ENCODE measurements around the gene ZER1.

ZER1 gene

GRCh38 chr9:128714586-128715435 lies 56.9 kb downstream of the ZER1 start:
- no peak for TF ChIP-seq JUND (IDR thresholded peaks at IDR 0.05; ENCODE audit: low read depth)
- in situ Hi-C loops (cut with HindIII; ENCODE audit: low pct_unique_long_range_greater_than_20kb, low sequenced_read_pairs): no loop called here

GRCh38 chr9:128713941-128714573 lies 57.7 kb downstream of the ZER1 start:
- DNase-seq (ENCODE audit: low read depth in 1 of 2, low spot score in 1 of 2): no peak
- in situ Hi-C loops (cut with HindIII; ENCODE audit: low pct_unique_long_range_greater_than_20kb, low sequenced_read_pairs): no loop called here
- no peak for TF ChIP-seq JUND (IDR thresholded peaks at IDR 0.05; ENCODE audit: low read depth)

More at GRCh38 chr9:128714586-128715435, 56.9 kb downstream of the ZER1 start:
- no peak for DNase-seq (ENCODE audit: low read depth in 1 of 2, low spot score in 1 of 2)

- no peak for TF ChIP-seq JUND (IDR thresholded peaks at IDR 0.05; ENCODE audit: low read depth)
- DNase-seq (ENCODE audit: low read depth in 1 of 2, low spot score in 1 of 2): no peak
- in situ Hi-C loops (cut with HindIII; ENCODE audit: low pct_unique_long_range_greater_than_20kb, low sequenced_read_pairs): no loop called here
Observed at GRCh38 chr9:128713411-128713780, 58.3 kb downstream of the ZER1 start.

- no peak for DNase-seq (ENCODE audit: low read depth in 1 of 2, low spot score in 1 of 2)
Observed at GRCh38 chr9:128712451-128713410, 59.0 kb downstream of the ZER1 start.

GRCh38 chr9:128707446-128707845 lies 64.3 kb downstream of the ZER1 start:
- in situ Hi-C loops (cut with HindIII; ENCODE audit: low pct_unique_long_range_greater_than_20kb, low sequenced_read_pairs): no loop called here

More at GRCh38 chr9:128712451-128713410, 59.0 kb downstream of the ZER1 start:
- no peak for TF ChIP-seq JUND (IDR thresholded peaks at IDR 0.05; ENCODE audit: low read depth)
- in situ Hi-C loops (cut with HindIII; ENCODE audit: low pct_unique_long_range_greater_than_20kb, low sequenced_read_pairs): no loop called here

GRCh38 chr9:128706671-128707381 lies 64.9 kb downstream of the ZER1 start:
- no peak for DNase-seq (ENCODE audit: low read depth in 1 of 2, low spot score in 1 of 2)
- TF ChIP-seq JUND (IDR thresholded peaks at IDR 0.05; ENCODE audit: low read depth): no peak
- in situ Hi-C loops (cut with HindIII; ENCODE audit: low pct_unique_long_range_greater_than_20kb, low sequenced_read_pairs): no loop called here

More at GRCh38 chr9:128707446-128707845, 64.3 kb downstream of the ZER1 start:
- no peak for TF ChIP-seq JUND (IDR thresholded peaks at IDR 0.05; ENCODE audit: low read depth)
- no peak for DNase-seq (ENCODE audit: low read depth in 1 of 2, low spot score in 1 of 2)

GRCh38 chr9:128706045-128706444 lies 65.7 kb downstream of the ZER1 start:
- no peak for DNase-seq (ENCODE audit: low read depth in 1 of 2, low spot score in 1 of 2)
- no peak for TF ChIP-seq JUND (IDR thresholded peaks at IDR 0.05; ENCODE audit: low read depth)
- in situ Hi-C loops (cut with HindIII; ENCODE audit: low pct_unique_long_range_greater_than_20kb, low sequenced_read_pairs): no loop called here

GRCh38 chr9:128705051-128705965 lies 66.4 kb downstream of the ZER1 start:
- in situ Hi-C loops (cut with HindIII; ENCODE audit: low pct_unique_long_range_greater_than_20kb, low sequenced_read_pairs): no loop called here
- DNase-seq (ENCODE audit: low read depth in 1 of 2, low spot score in 1 of 2): no peak

GRCh38 chr9:128704356-128704670 lies 67.4 kb downstream of the ZER1 start:
- in situ Hi-C loops (cut with HindIII; ENCODE audit: low pct_unique_long_range_greater_than_20kb, low sequenced_read_pairs): no loop called here

More at GRCh38 chr9:128705051-128705965, 66.4 kb downstream of the ZER1 start:
- no peak for TF ChIP-seq JUND (IDR thresholded peaks at IDR 0.05; ENCODE audit: low read depth)

GRCh38 chr9:128703616-128704355 lies 67.9 kb downstream of the ZER1 start:
- in situ Hi-C loops (cut with HindIII; ENCODE audit: low pct_unique_long_range_greater_than_20kb, low sequenced_read_pairs): no loop called here
- no peak for TF ChIP-seq JUND (IDR thresholded peaks at IDR 0.05; ENCODE audit: low read depth)
- DNase-seq (ENCODE audit: low read depth in 1 of 2, low spot score in 1 of 2): no peak

More at GRCh38 chr9:128704356-128704670, 67.4 kb downstream of the ZER1 start:
- DNase-seq (ENCODE audit: low read depth in 1 of 2, low spot score in 1 of 2): no peak
- no peak for TF ChIP-seq JUND (IDR thresholded peaks at IDR 0.05; ENCODE audit: low read depth)

All from T47D (cell line).